Measurements from ENCODE around the gene KLHL28.

The KLHL28 gene

DNA sequence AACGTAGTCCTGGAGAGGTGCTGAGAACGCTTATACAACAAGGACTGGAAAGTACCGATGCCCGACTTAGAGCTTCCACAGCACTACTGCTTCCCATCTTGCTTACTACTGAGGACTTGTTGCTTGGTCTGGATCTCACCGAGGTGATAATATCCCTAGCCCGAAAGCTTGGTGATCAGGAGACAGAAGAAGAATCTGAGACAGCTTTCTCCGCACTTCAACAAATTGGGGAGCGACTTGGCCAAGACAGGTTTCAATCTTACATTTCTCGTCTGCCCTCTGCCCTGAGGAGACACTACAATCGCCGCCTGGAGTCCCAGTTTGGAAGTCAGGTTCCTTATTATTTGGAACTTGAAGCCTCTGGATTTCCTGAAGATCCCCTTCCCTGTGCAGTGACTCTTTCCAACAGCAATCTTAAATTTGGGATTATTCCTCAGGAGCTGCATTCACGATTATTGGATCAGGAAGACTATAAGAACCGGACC lies 1.3 kb upstream of the KLHL28 start:
- Histone ChIP-seq H2BK12ac (ENCODE audit: low read length) (no peak overlapping the region), H3K18ac (ENCODE audit: low read length) (no peak overlapping the region), H3K9me3 (ENCODE audit: insufficient read depth, low read depth, low read length) (no peaks in the 10 kb centered on the region), H3K4me1 (ENCODE audit: control insufficient read depth in 1 of 2, insufficient read depth in 2 of 2, low read length in 2 of 2) (peaks cover 10 to 14% of the 10 kb centered on the region in 2 experiments), H2AFZ (ENCODE audit: insufficient read depth, low read length, poor library complexity) (no peak overlapping the region), H3K4ac (ENCODE audit: low read depth, low read length) (no peak overlapping the region), H4K91ac (ENCODE audit: low read depth, low read length) (no peak overlapping the region), H3K4me3 (ENCODE audit: low read depth, low read length) (peak overlapping the region; percentile 76), H3K27ac (ENCODE audit: low read depth, low read length) (no peak overlapping the region), H4K8ac (ENCODE audit: low read depth, low read length) (no peak overlapping the region), H4K12ac (ENCODE audit: low read depth, low read length) (no peak overlapping the region), H3K9ac (ENCODE audit: low read length) (peak overlapping the region; percentile 22), H3K23ac (ENCODE audit: low read length) (no peak overlapping the region), H3K36me3 (ENCODE audit: control insufficient read depth in 1 of 2, insufficient read depth in 2 of 2, low read length in 2 of 2) (no peaks in the 10 kb centered on the region), H3K4me2 (ENCODE audit: low read length) (peak overlapping the region; percentile 78), H3K79me1 (ENCODE audit: low read length) (peaks cover 4% of the 10 kb centered on the region), H3K79me2 (ENCODE audit: control insufficient read depth, insufficient read depth, low read length, poor library complexity) (peaks cover 3% of the 10 kb centered on the region), H2BK120ac (ENCODE audit: insufficient read depth, low read length, poor library complexity) (no peak overlapping the region), H3K14ac (ENCODE audit: low read length) (no peak overlapping the region), H3K27me3 (ENCODE audit: insufficient read depth, low read length) (no peaks in the 10 kb centered on the region), H2BK5ac (ENCODE audit: low read depth, low read length, poor library complexity) (no peak overlapping the region), H2AK5ac (ENCODE audit: low read length) (no peak overlapping the region)
- WGBS (ENCODE audit: extremely low coverage, insufficient coverage, insufficient read length) = no CpG with 5 or more reads among the region's 13 CpGs
- no peak for DNase-seq

DNA sequence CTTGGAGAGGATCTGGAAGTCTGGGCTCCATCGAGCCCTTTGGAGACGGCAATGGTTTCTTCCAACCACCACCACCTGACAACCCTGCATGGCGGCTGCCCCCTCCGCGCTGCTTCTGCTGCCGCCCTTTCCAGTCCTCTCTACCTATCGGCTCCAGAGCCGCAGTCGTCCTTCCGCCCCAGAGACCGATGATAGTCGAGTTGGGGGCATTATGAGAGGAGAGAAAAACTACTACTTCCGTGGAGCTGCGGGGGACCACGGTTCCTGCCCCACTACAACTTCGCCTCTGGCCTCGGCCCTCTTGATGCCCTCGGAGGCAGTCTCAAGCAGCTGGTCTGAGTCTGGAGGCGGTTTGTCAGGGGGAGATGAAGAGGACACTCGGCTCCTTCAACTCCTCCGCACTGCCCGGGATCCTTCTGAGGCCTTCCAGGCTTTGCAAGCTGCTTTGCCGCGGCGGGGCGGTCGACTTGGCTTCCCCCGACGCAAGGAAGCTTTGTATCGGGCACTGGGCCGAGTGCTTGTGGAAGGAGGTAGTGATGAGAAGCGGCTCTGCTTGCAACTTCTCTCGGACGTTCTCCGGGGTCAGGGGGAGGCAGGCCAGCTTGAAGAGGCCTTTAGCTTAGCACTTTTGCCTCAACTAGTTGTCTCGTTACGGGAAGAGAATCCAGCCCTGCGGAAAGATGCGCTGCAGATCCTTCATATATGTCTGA lies 742 bp upstream of the KLHL28 start:
- H3K4me2 ChIP-seq (ENCODE audit: low read length) = peak overlapping the region; percentile 78
- H2AK5ac ChIP-seq (ENCODE audit: low read length) = no peak overlapping the region
- no peaks in the 10 kb centered on the region for H3K27me3 ChIP-seq (ENCODE audit: insufficient read depth, low read length)
- no peak overlapping the region for H2BK5ac ChIP-seq (ENCODE audit: low read depth, low read length, poor library complexity)
- no peak overlapping the region for H3K4ac ChIP-seq (ENCODE audit: low read depth, low read length)
- peak; percentile 1 to 32 for DNase-seq
- H3K4me1 ChIP-seq (ENCODE audit: control insufficient read depth in 1 of 2, insufficient read depth in 2 of 2, low read length in 2 of 2) = peaks cover 10 to 14% of the 10 kb centered on the region in 2 experiments
- peak overlapping the region; percentile 29 for H4K91ac ChIP-seq (ENCODE audit: low read depth, low read length)
- H3K27ac ChIP-seq (ENCODE audit: low read depth, low read length) = peak overlapping the region; percentile 34
- no CpG with 5 or more reads among the region's 39 CpGs for WGBS (ENCODE audit: extremely low coverage, insufficient coverage, insufficient read length)
- no peak overlapping the region for H3K23ac ChIP-seq (ENCODE audit: low read length)
- peak overlapping the region; percentile 63 for H2AFZ ChIP-seq (ENCODE audit: insufficient read depth, low read length, poor library complexity)
- no peak overlapping the region for H3K18ac ChIP-seq (ENCODE audit: low read length)
- peak overlapping the region; percentile 22 for H3K9ac ChIP-seq (ENCODE audit: low read length)
- H3K79me2 ChIP-seq (ENCODE audit: control insufficient read depth, insufficient read depth, low read length, poor library complexity) = peaks cover 3% of the 10 kb centered on the region
- H4K12ac ChIP-seq (ENCODE audit: low read depth, low read length) = peak overlapping the region; percentile 72
- H3K9me3 ChIP-seq (ENCODE audit: insufficient read depth, low read depth, low read length) = no peaks in the 10 kb centered on the region
- H4K8ac ChIP-seq (ENCODE audit: low read depth, low read length) = peak overlapping the region; percentile 50
- H3K4me3 ChIP-seq (ENCODE audit: low read depth, low read length) = peak overlapping the region; percentile 76
- H3K36me3 ChIP-seq (ENCODE audit: control insufficient read depth in 1 of 2, insufficient read depth in 2 of 2, low read length in 2 of 2) = no peaks in the 10 kb centered on the region
- no peak overlapping the region for H2BK12ac ChIP-seq (ENCODE audit: low read length)
- no peak overlapping the region for H2BK120ac ChIP-seq (ENCODE audit: insufficient read depth, low read length, poor library complexity)
- H3K14ac ChIP-seq (ENCODE audit: low read length) = peak overlapping the region; percentile 11
- peaks cover 4% of the 10 kb centered on the region for H3K79me1 ChIP-seq (ENCODE audit: low read length)

DNA sequence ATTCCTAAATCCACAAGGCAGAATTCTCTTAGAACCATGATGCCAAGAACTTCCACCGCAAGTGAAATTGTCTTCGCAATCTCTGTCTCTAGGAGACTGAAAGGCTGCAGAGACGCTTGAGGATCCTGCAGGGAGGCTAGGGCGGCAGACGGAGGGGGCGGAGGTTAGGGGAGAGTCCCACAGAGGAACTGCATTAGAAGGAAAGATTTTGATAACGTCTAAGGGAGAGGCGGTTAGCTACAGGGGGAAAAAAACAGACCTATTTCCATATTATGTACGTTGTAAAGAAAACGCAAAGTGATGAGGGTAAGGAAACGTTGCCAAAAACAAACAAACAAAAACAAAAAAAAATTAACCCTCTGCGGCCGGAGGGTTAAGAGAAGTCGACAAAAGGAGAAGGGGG lies 595 bp downstream of the KLHL28 start:
- Histone ChIP-seq H4K91ac (ENCODE audit: low read depth, low read length) (no peak overlapping the region), H3K18ac (ENCODE audit: low read length) (peak overlapping the region; percentile 38), H3K23ac (ENCODE audit: low read length) (no peak overlapping the region), H2AFZ (ENCODE audit: insufficient read depth, low read length, poor library complexity) (peak overlapping the region; percentile 89), H3K79me1 (ENCODE audit: low read length) (peaks cover 4% of the 10 kb centered on the region), H4K12ac (ENCODE audit: low read depth, low read length) (no peak overlapping the region), H3K4me3 (ENCODE audit: low read depth, low read length) (peak overlapping the region; percentile 82), H3K9me3 (ENCODE audit: insufficient read depth, low read depth, low read length) (no peaks in the 10 kb centered on the region), H2BK5ac (ENCODE audit: low read depth, low read length, poor library complexity) (no peak overlapping the region), H3K27ac (ENCODE audit: low read depth, low read length) (peak overlapping the region; percentile 2), H4K8ac (ENCODE audit: low read depth, low read length) (peak overlapping the region; percentile 88), H2AK5ac (ENCODE audit: low read length) (no peak overlapping the region), H3K4me2 (ENCODE audit: low read length) (peak overlapping the region; percentile 44), H3K9ac (ENCODE audit: low read length) (peak overlapping the region; percentile 15), H3K4me1 (ENCODE audit: control insufficient read depth in 1 of 2, insufficient read depth in 2 of 2, low read length in 2 of 2) (peaks cover 10 to 14% of the 10 kb centered on the region in 2 experiments), H2BK12ac (ENCODE audit: low read length) (no peak overlapping the region), H2BK120ac (ENCODE audit: insufficient read depth, low read length, poor library complexity) (peak overlapping the region; percentile 8), H3K4ac (ENCODE audit: low read depth, low read length) (no peak overlapping the region), H3K14ac (ENCODE audit: low read length) (no peak overlapping the region), H3K79me2 (ENCODE audit: control insufficient read depth, insufficient read depth, low read length, poor library complexity) (peaks cover 3% of the 10 kb centered on the region), H3K36me3 (ENCODE audit: control insufficient read depth in 1 of 2, insufficient read depth in 2 of 2, low read length in 2 of 2) (no peaks in the 10 kb centered on the region), H3K27me3 (ENCODE audit: insufficient read depth, low read length) (no peaks in the 10 kb centered on the region)
- no CpG with 5 or more reads among the region's 14 CpGs for WGBS (ENCODE audit: extremely low coverage, insufficient coverage, insufficient read length)
- peak; percentile 38 to 70 for DNase-seq

DNA sequence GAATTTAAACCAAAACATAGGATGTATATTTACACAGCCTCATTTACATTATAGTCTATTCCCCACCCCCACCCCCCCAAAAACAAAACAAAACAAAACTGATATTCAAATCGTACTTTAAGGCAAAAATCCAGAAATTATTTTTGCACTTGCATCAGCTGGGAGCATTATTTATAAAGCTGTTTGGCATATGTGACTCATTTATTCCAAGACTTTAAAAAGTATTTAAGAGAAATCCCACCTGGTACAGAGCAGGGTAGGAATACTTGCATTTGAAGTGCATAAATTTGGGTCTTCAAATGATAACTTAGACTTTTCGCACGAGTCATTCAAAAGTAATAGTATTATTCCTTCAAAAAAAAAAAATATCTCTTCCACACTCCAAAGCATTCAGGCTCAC lies 1.1 kb downstream of the KLHL28 start:
- WGBS (ENCODE audit: extremely low coverage, insufficient coverage, insufficient read length) = no CpG with 5 or more reads among the region's 3 CpGs

More for the DNA sequence above, 1.1 kb downstream of the KLHL28 start:
- Histone ChIP-seq H3K27me3 (ENCODE audit: insufficient read depth, low read length) (no peaks in the 10 kb centered on the region), H2BK120ac (ENCODE audit: insufficient read depth, low read length, poor library complexity) (no peak overlapping the region), H4K12ac (ENCODE audit: low read depth, low read length) (no peak overlapping the region), H4K91ac (ENCODE audit: low read depth, low read length) (no peak overlapping the region), H3K36me3 (ENCODE audit: control insufficient read depth in 1 of 2, insufficient read depth in 2 of 2, low read length in 2 of 2) (no peaks in the 10 kb centered on the region), H3K9ac (ENCODE audit: low read length) (no peak overlapping the region), H4K8ac (ENCODE audit: low read depth, low read length) (no peak overlapping the region), H3K4me1 (ENCODE audit: control insufficient read depth in 1 of 2, insufficient read depth in 2 of 2, low read length in 2 of 2) (peaks cover 10 to 14% of the 10 kb centered on the region in 2 experiments), H3K4me3 (ENCODE audit: low read depth, low read length) (no peak overlapping the region), H3K4ac (ENCODE audit: low read depth, low read length) (no peak overlapping the region), H3K27ac (ENCODE audit: low read depth, low read length) (no peak overlapping the region), H2AFZ (ENCODE audit: insufficient read depth, low read length, poor library complexity) (no peak overlapping the region), H3K79me2 (ENCODE audit: control insufficient read depth, insufficient read depth, low read length, poor library complexity) (peaks cover 3% of the 10 kb centered on the region), H3K23ac (ENCODE audit: low read length) (no peak overlapping the region), H2AK5ac (ENCODE audit: low read length) (no peak overlapping the region), H3K18ac (ENCODE audit: low read length) (no peak overlapping the region), H3K9me3 (ENCODE audit: insufficient read depth, low read depth, low read length) (no peaks in the 10 kb centered on the region), H2BK12ac (ENCODE audit: low read length) (no peak overlapping the region), H3K14ac (ENCODE audit: low read length) (no peak overlapping the region), H2BK5ac (ENCODE audit: low read depth, low read length, poor library complexity) (no peak overlapping the region), H3K4me2 (ENCODE audit: low read length) (peak overlapping the region; percentile 44), H3K79me1 (ENCODE audit: low read length) (peaks cover 4% of the 10 kb centered on the region)
- DNase-seq = peak in 1 of 2 donors; percentile 4
